ENCODE measurements around the gene ANO9.

- TF ChIP-seq, protein P1, sequence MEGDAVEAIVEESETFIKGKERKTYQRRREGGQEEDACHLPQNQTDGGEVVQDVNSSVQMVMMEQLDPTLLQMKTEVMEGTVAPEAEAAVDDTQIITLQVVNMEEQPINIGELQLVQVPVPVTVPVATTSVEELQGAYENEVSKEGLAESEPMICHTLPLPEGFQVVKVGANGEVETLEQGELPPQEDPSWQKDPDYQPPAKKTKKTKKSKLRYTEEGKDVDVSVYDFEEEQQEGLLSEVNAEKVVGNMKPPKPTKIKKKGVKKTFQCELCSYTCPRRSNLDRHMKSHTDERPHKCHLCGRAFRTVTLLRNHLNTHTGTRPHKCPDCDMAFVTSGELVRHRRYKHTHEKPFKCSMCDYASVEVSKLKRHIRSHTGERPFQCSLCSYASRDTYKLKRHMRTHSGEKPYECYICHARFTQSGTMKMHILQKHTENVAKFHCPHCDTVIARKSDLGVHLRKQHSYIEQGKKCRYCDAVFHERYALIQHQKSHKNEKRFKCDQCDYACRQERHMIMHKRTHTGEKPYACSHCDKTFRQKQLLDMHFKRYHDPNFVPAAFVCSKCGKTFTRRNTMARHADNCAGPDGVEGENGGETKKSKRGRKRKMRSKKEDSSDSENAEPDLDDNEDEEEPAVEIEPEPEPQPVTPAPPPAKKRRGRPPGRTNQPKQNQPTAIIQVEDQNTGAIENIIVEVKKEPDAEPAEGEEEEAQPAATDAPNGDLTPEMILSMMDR (IDR thresholded peaks at IDR 0.05), result no peak
- TF ChIP-seq POLR2A (IDR thresholded peaks at IDR 0.05) (no peak), POLR2AphosphoS5 (IDR thresholded peaks at IDR 0.05) (no peak)
Observed at GRCh38 chr11:418343-419247, 23.2 kb downstream of the ANO9 start.

Data from upper lobe of left lung (tissue), 4 donors.